ENCODE results near the gene SENP5.

- TF ChIP-seq CTCF (IDR thresholded peaks at IDR 0.05) (no peak), POLR2A (IDR thresholded peaks at IDR 0.05) (no peak)
Observed at GRCh38 chr3:196914866-196915265, 47.1 kb downstream of the SENP5 start.
